GM12865 (cell line): Measurements from ENCODE around the gene TNFAIP2.

Experiments used
- DNase-seq: peaks from one replicate; pipeline ENCODE4 v3.0.0; 2010; ENCODE audit warnings: low read depth
- H3K4me3 ChIP-seq: 2 replicates; pipeline ENCODE4 v1.5.1; 2011; ENCODE audit warnings: mild to moderate bottlenecking, low read depth, low read length, control low read depth
- CTCF ChIP-seq: IDR thresholded peaks from 2 replicates; pipeline ENCODE4 v1.5.1; 2011; ENCODE audit warnings: low read length, control low read depth, low read depth, inconsistent platforms; ENCODE audit not compliant: insufficient read depth; ENCODE audit errors: missing control alignments

Gene TNFAIP2

GRCh38 chr14:103156651-103157378 lies 33.6 kb downstream of the TNFAIP2 start:
- no peak for TF ChIP-seq CTCF
- no peak overlapping the region for H3K4me3 ChIP-seq
- no peak for DNase-seq

GRCh38 chr14:103157969-103158368 lies 34.7 kb downstream of the TNFAIP2 start:
- TF ChIP-seq CTCF, result no peak
- H3K4me3 ChIP-seq, result no peak overlapping the region
- DNase-seq, result no peak

GRCh38 chr14:103158688-103159087 lies 35.4 kb downstream of the TNFAIP2 start:
- H3K4me3 ChIP-seq, result no peak overlapping the region
- TF ChIP-seq CTCF, result no peak
- no peak for DNase-seq

- no peak for DNase-seq
- TF ChIP-seq CTCF, result no peak
These were observed 37.2 kb downstream of the TNFAIP2 start for GRCh38 chr14:103160321-103161053.

GRCh38 chr14:103161054-103161397 lies 37.8 kb downstream of the TNFAIP2 start:
- no peak overlapping the region for H3K4me3 ChIP-seq
- DNase-seq, result no peak
- TF ChIP-seq CTCF, result no peak

More at GRCh38 chr14:103160321-103161053, 37.2 kb downstream of the TNFAIP2 start:
- H3K4me3 ChIP-seq, result no peak overlapping the region

- no peak for TF ChIP-seq CTCF
- no peak overlapping the region for H3K4me3 ChIP-seq
- no peak for DNase-seq
These were observed 39.9 kb downstream of the TNFAIP2 start for GRCh38 chr14:103163199-103163598.
